Measurements from ENCODE around the gene PERM1. TPM values are rescaled to one million over a fixed set of nuclear protein-coding genes. Genes with fewer than 3 reads are reported as not detected.
"Not testable (repeated sequence)": the region's sequence is repeated elsewhere in the genome, so short reads cannot be mapped to it uniquely, and the experiment has no call there.

The PERM1 gene
- polyA plus RNA-seq, 2 donors = 0.47 to 3.4 TPM

GRCh38 chr1:952201-952600 lies 29.7 kb downstream of the PERM1 start:
- H3K27ac ChIP-seq (ENCODE audit: low read depth in 2 of 2, low read length in 1 of 2) = no peak overlapping the region
- WGBS, 2 donors = 92 to 93% methylated on average over 15 of the region's 15 CpGs
- H3K9me3 ChIP-seq (ENCODE audit: control insufficient read depth in 2 of 2, insufficient read depth in 1 of 2, low read depth in 1 of 2, low read length in 1 of 2) = no peaks in the 10 kb centered on the region
- H3K27me3 ChIP-seq (ENCODE audit: control insufficient read depth in 1 of 2, insufficient read depth in 2 of 2, low read length in 2 of 2) = no peaks in the 10 kb centered on the region
- H3K4me1 ChIP-seq (ENCODE audit: control insufficient read depth in 2 of 2, insufficient read depth in 2 of 2, low read length in 1 of 2) = no peaks in the 10 kb centered on the region
- H3K4me3 ChIP-seq (ENCODE audit: low read depth in 1 of 2, low read length in 2 of 2) = no peak overlapping the region
- peaks cover 31 to 85% of the 10 kb centered on the region in 2 donors for H3K36me3 ChIP-seq (ENCODE audit: control insufficient read depth in 2 of 2, insufficient read depth in 2 of 2, low read length in 1 of 2)

- H3K9me3 ChIP-seq (ENCODE audit: control insufficient read depth in 2 of 2, insufficient read depth in 1 of 2, low read depth in 1 of 2, low read length in 1 of 2) = no peaks in the 10 kb centered on the region
- H3K36me3 ChIP-seq (ENCODE audit: control insufficient read depth in 2 of 2, insufficient read depth in 2 of 2, low read length in 1 of 2) = peaks cover 31 to 87% of the 10 kb centered on the region in 2 donors
- H3K27ac ChIP-seq (ENCODE audit: low read depth in 2 of 2, low read length in 1 of 2) = no peak overlapping the region
- no peaks in the 10 kb centered on the region for H3K4me1 ChIP-seq (ENCODE audit: control insufficient read depth in 2 of 2, insufficient read depth in 2 of 2, low read length in 1 of 2)
- WGBS, 2 donors = 78 to 82% methylated on average over 6 of the region's 6 CpGs
- H3K27me3 ChIP-seq (ENCODE audit: control insufficient read depth in 1 of 2, insufficient read depth in 2 of 2, low read length in 2 of 2) = no peaks in the 10 kb centered on the region
- no peak overlapping the region for H3K4me3 ChIP-seq (ENCODE audit: low read depth in 1 of 2, low read length in 2 of 2)
Observed at GRCh38 chr1:951364-951763, 30.5 kb downstream of the PERM1 start.

GRCh38 chr1:950881-951280 lies 31.0 kb downstream of the PERM1 start:
- WGBS, 2 donors = 91 to 95% methylated on average over 17 to 23 of the region's 23 CpGs
- Histone ChIP-seq H3K36me3 (ENCODE audit: control insufficient read depth in 2 of 2, insufficient read depth in 2 of 2, low read length in 1 of 2) (peaks cover 31 to 90% of the 10 kb centered on the region in 2 donors), H3K4me1 (ENCODE audit: control insufficient read depth in 2 of 2, insufficient read depth in 2 of 2, low read length in 1 of 2) (no peaks in the 10 kb centered on the region), H3K9me3 (ENCODE audit: control insufficient read depth in 2 of 2, insufficient read depth in 1 of 2, low read depth in 1 of 2, low read length in 1 of 2) (no peaks in the 10 kb centered on the region), H3K27ac (ENCODE audit: low read depth in 2 of 2, low read length in 1 of 2) (no peak overlapping the region), H3K4me3 (ENCODE audit: low read depth in 1 of 2, low read length in 2 of 2) (no peak overlapping the region), H3K27me3 (ENCODE audit: control insufficient read depth in 1 of 2, insufficient read depth in 2 of 2, low read length in 2 of 2) (no peaks in the 10 kb centered on the region)

- Histone ChIP-seq H3K4me1 (ENCODE audit: control insufficient read depth in 2 of 2, insufficient read depth in 2 of 2, low read length in 1 of 2) (no peaks in the 10 kb centered on the region), H3K27me3 (ENCODE audit: control insufficient read depth in 1 of 2, insufficient read depth in 2 of 2, low read length in 2 of 2) (no peaks in the 10 kb centered on the region), H3K4me3 (ENCODE audit: low read depth in 1 of 2, low read length in 2 of 2) (no peak overlapping the region), H3K36me3 (ENCODE audit: control insufficient read depth in 2 of 2, insufficient read depth in 2 of 2, low read length in 1 of 2) (peaks cover 31 to 91% of the 10 kb centered on the region in 2 donors), H3K9me3 (ENCODE audit: control insufficient read depth in 2 of 2, insufficient read depth in 1 of 2, low read depth in 1 of 2, low read length in 1 of 2) (no peaks in the 10 kb centered on the region), H3K27ac (ENCODE audit: low read depth in 2 of 2, low read length in 1 of 2) (no peak overlapping the region)
- 91 to 96% methylated on average over 9 of the region's 9 CpGs for WGBS, 2 donors
Observed at GRCh38 chr1:950268-950667, 31.6 kb downstream of the PERM1 start.

GRCh38 chr1:947958-948357 lies 33.9 kb downstream of the PERM1 start:
- WGBS, 2 donors = 86 to 89% methylated on average over 15 of the region's 15 CpGs
- no peak overlapping the region for H3K27ac ChIP-seq (ENCODE audit: low read depth in 2 of 2, low read length in 1 of 2)
- no peak overlapping the region for H3K4me3 ChIP-seq (ENCODE audit: low read depth in 1 of 2, low read length in 2 of 2)
- H3K9me3 ChIP-seq (ENCODE audit: control insufficient read depth in 2 of 2, insufficient read depth in 1 of 2, low read depth in 1 of 2, low read length in 1 of 2) = no peaks in the 10 kb centered on the region
- peaks cover 19 to 75% of the 10 kb centered on the region in 2 donors for H3K36me3 ChIP-seq (ENCODE audit: control insufficient read depth in 2 of 2, insufficient read depth in 2 of 2, low read length in 1 of 2)
- H3K27me3 ChIP-seq (ENCODE audit: control insufficient read depth in 1 of 2, insufficient read depth in 2 of 2, low read length in 2 of 2) = peaks cover 0 to 2% of the 10 kb centered on the region in 2 donors
- H3K4me1 ChIP-seq (ENCODE audit: control insufficient read depth in 2 of 2, insufficient read depth in 2 of 2, low read length in 1 of 2) = peaks cover 0 to 4% of the 10 kb centered on the region in 2 donors

GRCh38 chr1:946811-947210 lies 35.1 kb downstream of the PERM1 start:
- 94 to 95% methylated on average over 13 of the region's 13 CpGs for WGBS, 2 donors
- not testable (repeated sequence) for H3K4me1 ChIP-seq (ENCODE audit: control insufficient read depth in 2 of 2, insufficient read depth in 2 of 2, low read length in 1 of 2); H3K9me3 ChIP-seq (ENCODE audit: control insufficient read depth in 2 of 2, insufficient read depth in 1 of 2, low read depth in 1 of 2, low read length in 1 of 2); H3K27ac ChIP-seq (ENCODE audit: low read depth in 2 of 2, low read length in 1 of 2); H3K4me3 ChIP-seq (ENCODE audit: low read depth in 1 of 2, low read length in 2 of 2)
- H3K27me3 ChIP-seq (ENCODE audit: control insufficient read depth in 1 of 2, insufficient read depth in 2 of 2, low read length in 2 of 2) = peaks cover 0 to 14% of the 10 kb centered on the region in 2 donors
- H3K36me3 ChIP-seq (ENCODE audit: control insufficient read depth in 2 of 2, insufficient read depth in 2 of 2, low read length in 1 of 2) = peaks cover 15 to 64% of the 10 kb centered on the region in 2 donors

GRCh38 chr1:945688-946556 lies 36.0 kb downstream of the PERM1 start:
- H3K27ac ChIP-seq (ENCODE audit: low read depth in 2 of 2, low read length in 1 of 2) = no peak overlapping the region
- WGBS, 2 donors = 85% methylated on average over 29 of the region's 29 CpGs
- peaks cover 10 to 57% of the 10 kb centered on the region in 2 donors for H3K36me3 ChIP-seq (ENCODE audit: control insufficient read depth in 2 of 2, insufficient read depth in 2 of 2, low read length in 1 of 2)

GRCh38 chr1:944341-945325 lies 37.3 kb downstream of the PERM1 start:
- Histone ChIP-seq H3K27me3 (ENCODE audit: control insufficient read depth in 1 of 2, insufficient read depth in 2 of 2, low read length in 2 of 2) (peaks cover 0 to 28% of the 10 kb centered on the region in 2 donors), H3K4me1 (ENCODE audit: control insufficient read depth in 2 of 2, insufficient read depth in 2 of 2, low read length in 1 of 2) (peaks cover 13 to 23% of the 10 kb centered on the region in 2 donors), H3K9me3 (ENCODE audit: control insufficient read depth in 2 of 2, insufficient read depth in 1 of 2, low read depth in 1 of 2, low read length in 1 of 2) (peaks cover 0 to 3% of the 10 kb centered on the region in 2 donors), H3K4me3 (ENCODE audit: low read depth in 1 of 2, low read length in 2 of 2) (no peak overlapping the region), H3K36me3 (ENCODE audit: control insufficient read depth in 2 of 2, insufficient read depth in 2 of 2, low read length in 1 of 2) (peaks cover 7 to 45% of the 10 kb centered on the region in 2 donors), H3K27ac (ENCODE audit: low read depth in 2 of 2, low read length in 1 of 2) (peak overlapping the region in 1 of 2 donors; percentile 26)
- whole genome bisulfite sequencing, 2 donors = 65 to 66% methylated on average over 28 of the region's 28 CpGs

More at GRCh38 chr1:945688-946556, 36.0 kb downstream of the PERM1 start:
- Histone ChIP-seq H3K4me1 (ENCODE audit: control insufficient read depth in 2 of 2, insufficient read depth in 2 of 2, low read length in 1 of 2) (peaks cover 7 to 17% of the 10 kb centered on the region in 2 donors), H3K27me3 (ENCODE audit: control insufficient read depth in 1 of 2, insufficient read depth in 2 of 2, low read length in 2 of 2) (peaks cover 0 to 20% of the 10 kb centered on the region in 2 donors), H3K4me3 (ENCODE audit: low read depth in 1 of 2, low read length in 2 of 2) (no peak overlapping the region), H3K9me3 (ENCODE audit: control insufficient read depth in 2 of 2, insufficient read depth in 1 of 2, low read depth in 1 of 2, low read length in 1 of 2) (no peaks in the 10 kb centered on the region)

Data from esophagus (tissue), 2 donors.